ENCODE results near the gene RDH11.
A peak's percentile ranks its signal among the peaks of the same experiment; 100 is the strongest.
"Not testable (repeated sequence)": the region's sequence is repeated elsewhere in the genome, so short reads cannot be mapped to it uniquely, and the experiment has no call there.

RDH11 gene, protein sequence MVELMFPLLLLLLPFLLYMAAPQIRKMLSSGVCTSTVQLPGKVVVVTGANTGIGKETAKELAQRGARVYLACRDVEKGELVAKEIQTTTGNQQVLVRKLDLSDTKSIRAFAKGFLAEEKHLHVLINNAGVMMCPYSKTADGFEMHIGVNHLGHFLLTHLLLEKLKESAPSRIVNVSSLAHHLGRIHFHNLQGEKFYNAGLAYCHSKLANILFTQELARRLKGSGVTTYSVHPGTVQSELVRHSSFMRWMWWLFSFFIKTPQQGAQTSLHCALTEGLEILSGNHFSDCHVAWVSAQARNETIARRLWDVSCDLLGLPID

DNA sequence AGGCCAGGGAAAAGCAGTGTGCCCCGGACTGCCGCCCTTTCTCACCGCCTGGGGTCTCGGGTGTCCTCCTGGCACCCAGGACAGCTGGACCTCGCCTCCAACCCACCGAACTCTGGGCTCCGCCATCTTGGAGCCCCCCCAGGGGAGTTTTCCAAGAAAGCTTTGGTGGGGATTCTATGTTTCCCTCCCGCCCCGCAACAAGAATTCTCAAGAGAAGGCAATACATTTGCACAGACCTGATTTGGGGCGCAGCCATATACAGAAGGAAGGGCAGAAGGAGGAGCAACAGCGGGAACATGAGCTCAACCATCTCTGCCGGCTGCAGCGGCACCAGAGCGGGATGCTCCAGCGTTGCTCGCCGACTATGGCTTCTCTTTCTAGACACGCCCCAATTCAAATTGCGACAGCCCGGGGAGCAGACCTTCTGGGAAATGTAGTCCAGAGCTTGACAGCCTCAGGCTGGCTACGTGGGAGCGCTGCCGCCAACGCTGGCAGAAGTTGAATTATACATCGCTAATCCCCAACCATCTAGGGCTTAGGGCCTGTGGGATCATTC lies at the start of gene RDH11:
Gene RDH11, minus strand, starts transcription at position 371 of the 556 bp plus-strand sequence. Its CDS starts 61 bp downstream, at position 310.
- peak; percentile 63 to 72 for DNase-seq (ENCODE audit: low read depth in 2 of 2)

DNA sequence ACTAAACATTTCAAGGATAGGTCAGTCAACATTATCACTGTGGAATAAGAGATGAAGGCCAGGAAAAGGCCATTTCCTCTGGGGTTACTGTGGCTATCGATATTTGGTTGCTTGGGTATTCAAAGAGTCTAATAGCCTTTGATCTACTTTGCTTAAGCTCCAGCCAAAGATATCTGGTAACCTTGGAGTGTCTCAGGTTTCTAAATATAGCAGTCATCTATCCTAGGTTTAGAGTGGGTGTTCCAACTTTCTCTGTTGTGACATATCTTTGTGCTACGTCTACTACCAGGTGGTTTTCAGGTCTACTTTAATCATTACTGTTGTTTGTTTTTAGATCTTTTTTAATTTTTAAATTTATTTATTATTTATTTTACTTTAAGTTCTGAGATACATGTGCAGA lies 48.5 kb upstream of the RDH11 start:
- DNase-seq (ENCODE audit: low read depth in 2 of 2): no peak

DNA sequence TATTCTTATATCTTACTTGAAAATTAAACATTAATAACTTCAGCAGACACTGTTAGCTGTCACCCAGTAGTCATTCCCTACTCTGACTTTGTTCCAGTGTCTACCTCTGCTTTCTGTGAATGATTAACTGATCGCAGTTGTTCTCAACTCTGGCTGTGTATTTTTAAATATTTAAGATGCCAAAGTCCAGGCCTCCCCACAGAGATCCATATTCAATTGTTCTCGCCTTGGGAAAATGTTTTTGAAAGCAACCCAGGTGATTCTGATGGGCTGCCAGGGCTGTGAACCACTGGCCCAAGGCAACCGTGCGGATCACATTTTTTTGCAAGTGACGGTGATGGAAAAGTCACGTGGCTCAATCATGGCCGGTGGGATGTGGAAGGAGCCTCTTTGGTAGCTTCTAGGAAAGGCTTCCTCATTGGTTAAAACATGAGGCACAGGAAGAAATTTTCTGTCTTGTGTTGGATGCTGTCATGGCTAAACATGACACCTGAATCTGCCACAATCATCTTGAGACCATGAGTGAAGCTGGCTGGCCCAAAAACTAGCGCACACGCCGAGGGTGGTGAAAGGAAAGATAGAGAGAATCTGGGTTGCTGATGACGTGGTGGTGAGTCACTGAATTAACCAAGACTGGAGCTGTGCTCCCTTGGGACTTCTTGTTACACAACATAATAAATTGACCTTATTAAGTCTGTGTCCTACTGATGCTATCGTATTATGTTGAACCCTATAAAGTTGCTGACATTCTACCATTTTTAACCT lies 43.4 kb upstream of the RDH11 start:
- peak in 1 of 2 donors; percentile 2 for DNase-seq (ENCODE audit: low read depth in 2 of 2)

DNA sequence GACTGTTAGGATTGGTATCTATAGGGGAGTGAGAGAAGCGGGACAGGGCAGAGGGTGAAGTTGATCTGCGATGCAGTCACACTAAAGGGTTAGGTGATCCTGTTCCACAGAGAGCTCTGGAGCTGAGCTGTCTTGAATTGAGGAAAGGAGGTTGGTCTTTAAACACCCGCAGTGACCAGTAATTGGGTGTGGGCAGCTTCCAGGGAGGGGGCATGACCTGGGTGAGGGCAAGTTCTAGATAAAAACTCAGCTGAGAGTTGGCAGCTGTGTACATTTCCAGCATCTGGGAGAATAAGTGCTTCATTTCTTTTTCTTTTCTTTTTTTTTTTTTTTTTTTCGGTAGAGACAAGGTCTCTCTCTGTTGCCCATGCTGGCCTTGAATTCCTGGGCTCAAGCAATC lies 41.2 kb upstream of the RDH11 start:
- DNase-seq (ENCODE audit: low read depth in 2 of 2): no peak

DNA sequence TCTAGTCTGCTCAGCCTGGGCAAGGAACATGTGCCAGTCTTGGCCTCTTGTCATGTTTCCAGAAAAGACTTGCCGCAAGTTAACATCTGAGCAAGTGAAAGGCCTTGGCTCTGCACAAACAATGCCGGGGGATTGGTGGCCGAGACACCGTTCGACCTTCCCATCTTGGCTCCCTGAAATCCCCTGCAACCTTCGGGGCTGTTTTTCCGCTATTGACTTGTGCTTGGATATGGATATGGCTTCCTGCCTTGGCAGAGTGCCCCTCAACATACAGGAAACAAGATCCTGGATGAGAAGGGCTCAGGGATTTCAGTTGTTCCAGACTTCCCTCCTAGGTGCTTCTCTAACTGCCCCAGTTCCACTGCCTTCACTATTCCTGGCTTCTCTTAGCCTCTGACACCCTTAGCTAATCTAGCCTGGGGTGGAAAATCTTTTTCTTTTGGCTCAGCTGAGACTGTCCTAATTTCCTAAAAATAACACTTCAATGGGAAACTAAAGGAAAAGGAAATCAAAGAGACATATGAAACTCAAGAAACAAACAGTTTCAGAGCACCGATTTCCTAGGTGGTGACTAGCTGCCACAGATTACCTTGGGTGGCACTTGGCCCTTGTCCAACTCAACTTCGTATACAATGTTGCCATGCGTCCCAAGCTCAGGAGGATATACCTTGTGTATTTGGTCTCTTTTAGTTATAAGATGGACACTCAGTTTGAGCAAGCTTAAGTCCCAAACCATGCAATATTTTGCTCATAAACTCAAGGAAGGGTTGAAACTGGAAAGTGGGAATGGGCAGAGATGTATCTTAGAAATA lies 40.0 kb upstream of the RDH11 start:
- no peak for DNase-seq (ENCODE audit: low read depth in 2 of 2)

DNA sequence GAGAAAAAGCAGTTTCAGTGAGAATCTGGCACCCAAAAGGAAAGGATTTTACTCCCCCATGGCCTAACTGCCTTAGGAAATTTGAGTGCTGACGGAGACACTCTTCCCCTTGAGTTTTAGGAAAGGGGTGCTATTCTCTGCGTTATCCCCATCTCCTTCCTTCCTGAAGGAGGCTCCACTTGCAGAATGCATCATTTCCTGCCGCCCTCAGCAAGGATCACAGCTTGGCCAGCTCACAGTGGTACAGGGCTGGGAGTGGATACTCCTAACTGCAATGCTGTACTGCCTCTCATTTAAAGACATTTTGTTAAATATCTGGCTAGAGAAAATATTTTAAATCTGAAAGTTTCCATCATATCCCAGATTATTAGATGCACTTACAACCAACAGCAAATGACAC lies 39.1 kb upstream of the RDH11 start:
- DNase-seq (ENCODE audit: low read depth in 2 of 2): no peak

DNA sequence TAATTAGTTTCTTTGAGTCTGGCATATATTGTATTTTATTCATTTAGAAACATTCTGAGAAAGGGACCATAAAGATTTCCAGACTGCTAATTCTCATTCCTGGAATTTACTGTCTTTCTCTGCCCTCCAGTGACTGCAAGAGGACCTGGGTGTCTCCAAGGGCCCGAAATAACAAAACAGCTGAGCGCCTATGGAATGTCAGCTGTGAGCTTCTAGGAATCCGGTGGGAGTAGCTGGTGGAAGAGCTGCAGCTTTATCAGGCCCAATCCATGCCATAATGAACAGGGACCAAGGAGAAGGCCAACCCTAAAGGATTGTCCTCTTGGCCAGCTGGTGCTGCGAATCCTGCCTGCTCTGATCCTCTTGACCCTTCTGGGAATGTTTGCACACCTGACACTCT lies 38.1 kb upstream of the RDH11 start:
- no peak for DNase-seq (ENCODE audit: low read depth in 2 of 2)

DNA sequence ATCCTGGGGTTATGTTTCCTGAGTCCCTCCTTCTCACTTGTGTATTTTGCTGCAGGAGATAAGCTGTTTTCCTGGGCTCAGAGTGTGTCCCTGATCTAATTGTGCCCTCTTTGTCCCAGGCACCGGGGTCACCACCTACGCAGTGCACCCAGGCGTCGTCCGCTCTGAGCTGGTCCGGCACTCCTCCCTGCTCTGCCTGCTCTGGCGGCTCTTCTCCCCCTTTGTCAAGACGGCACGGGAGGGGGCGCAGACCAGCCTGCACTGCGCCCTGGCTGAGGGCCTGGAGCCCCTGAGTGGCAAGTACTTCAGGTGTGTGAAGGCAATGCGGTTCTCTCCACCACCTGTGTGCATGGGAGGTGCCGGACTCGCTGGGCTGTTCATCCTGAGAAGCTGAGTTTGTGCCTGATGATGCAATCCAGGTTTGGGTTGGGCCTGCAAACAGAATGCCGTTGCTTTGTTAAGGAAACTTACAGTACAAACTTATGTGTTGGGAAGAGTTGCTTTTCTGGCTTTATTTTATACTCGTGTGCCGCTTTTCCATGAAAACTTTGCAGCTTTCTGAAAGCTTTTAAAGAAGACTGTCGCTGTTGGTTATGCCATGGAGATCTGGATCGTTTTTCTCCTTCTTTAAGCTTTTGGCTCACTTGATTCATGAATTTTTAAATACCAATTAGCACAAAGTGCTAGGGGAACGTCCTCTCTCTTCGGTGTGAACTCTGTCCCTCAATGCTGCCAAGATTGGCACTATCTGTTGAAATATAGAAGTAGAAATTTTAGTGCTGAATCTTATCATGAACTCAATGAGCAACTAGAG lies 33.7 kb upstream of the RDH11 start:
- DNase-seq (ENCODE audit: low read depth in 2 of 2): no peak

DNA sequence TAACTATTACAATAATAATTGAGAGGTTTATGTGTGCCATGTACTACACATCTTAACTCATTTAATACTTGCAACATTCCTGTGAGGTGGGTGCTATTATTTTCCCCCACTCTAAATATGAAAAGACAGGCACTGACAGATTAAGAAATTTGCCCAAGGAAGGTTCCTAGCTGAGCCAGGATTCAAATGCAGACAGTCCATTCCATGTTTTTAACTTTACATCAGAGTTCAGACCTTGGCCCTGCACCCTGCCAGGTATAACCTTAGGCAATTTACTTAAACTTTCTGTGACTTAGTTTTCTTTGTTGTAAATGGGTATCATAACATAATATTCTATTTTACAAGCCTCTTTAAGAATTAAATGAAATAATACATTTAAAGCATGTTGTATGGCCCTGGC lies 32.7 kb upstream of the RDH11 start:
- DNase-seq (ENCODE audit: low read depth in 2 of 2): no peak

DNA sequence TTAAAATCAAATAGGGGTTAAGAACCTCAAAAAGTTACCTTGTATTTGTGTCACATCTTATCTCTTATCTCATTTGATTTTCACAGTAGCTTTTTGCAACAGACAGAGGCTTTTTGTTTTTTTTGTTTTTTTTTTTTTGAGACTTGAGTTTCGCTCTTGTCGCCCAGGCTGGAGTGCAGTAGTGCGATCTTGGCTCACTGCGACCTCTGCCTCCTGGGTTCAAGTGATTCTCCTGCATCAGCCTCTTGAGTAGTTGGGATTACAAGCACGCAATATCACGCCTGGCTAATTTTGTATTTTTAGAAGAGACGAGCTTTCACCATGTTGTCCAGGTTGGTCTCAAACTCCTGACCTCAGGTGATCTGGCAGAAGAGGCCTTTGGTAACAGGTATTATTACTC lies 31.8 kb upstream of the RDH11 start:
- no peak for DNase-seq (ENCODE audit: low read depth in 2 of 2)

DNA sequence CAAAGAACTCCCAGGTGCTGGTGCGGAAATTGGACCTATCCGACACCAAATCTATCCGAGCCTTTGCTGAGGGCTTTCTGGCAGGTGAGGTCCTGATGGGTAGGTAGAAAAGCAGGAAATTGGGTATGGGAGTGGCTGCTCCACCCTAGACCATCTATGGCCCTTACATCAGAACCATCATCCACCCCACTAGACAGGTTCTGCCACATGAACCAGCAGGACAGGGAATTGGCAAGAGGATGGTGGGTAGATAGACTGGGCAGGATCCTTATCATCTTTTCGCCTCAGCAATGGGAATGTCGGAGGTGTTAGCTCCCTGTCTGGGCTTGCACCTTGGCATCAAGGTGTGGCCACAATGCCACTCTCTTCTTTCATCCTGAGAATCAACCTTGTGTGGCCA lies 29.6 kb upstream of the RDH11 start:
- no peak for DNase-seq (ENCODE audit: low read depth in 2 of 2)

DNA sequence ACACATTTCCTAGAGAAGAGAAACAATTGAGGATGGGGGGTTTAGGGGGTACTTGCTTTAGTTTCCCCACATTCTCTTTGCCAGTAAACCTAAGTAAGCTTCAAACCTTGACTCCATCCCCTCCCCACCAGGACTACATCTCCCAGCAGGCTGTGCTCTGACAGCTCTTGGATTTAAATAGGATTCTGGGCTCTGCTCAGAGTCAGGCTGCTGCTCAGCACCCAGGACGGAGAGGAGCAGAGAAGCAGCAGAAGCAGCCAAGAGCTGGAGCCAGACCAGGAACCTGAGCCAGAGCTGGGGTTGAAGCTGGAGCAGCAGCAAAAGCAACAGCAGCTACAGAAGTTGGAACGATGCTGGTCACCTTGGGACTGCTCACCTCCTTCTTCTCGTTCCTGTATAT lies 26.7 kb upstream of the RDH11 start:
- no peak for DNase-seq (ENCODE audit: low read depth in 2 of 2)

DNA sequence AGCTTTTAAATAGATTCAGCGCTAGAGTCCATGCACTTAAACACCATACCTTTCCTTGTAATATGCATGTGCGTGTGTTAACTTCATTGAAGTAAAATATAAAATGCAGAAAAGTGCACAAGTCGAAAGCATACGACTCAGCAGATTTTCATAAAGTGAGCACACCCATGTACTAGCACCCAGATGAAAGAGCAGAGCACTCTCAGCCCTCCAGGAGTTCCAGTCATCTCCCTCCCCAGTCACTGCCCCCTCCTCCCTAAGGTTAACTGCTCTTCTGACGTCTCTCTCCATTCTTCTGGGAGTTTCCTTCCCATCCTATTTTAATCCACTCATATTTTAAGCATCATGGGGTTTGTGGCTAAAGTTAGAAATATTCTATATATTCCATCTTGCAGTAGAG lies 26.3 kb upstream of the RDH11 start:
- no peak for DNase-seq (ENCODE audit: low read depth in 2 of 2)

DNA sequence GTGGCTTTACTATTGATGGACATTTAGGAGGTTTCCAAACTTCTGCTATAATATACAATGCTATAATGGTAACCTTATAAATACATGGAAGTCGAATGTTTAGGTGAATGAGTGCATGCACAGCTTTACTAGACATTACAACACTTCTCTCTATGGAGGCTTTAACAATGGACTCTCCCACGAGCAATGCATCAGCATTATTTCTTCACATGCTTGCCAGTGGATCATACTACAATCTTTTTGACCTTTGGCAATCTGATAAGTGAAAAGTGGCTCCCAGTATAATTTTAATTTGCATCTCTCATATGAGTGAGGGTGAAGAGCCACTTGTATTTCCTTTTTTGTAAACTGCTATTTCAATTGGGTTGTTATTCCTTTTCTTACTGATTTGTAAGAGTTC lies 24.3 kb upstream of the RDH11 start:
- no peak for DNase-seq (ENCODE audit: low read depth in 2 of 2)

DNA sequence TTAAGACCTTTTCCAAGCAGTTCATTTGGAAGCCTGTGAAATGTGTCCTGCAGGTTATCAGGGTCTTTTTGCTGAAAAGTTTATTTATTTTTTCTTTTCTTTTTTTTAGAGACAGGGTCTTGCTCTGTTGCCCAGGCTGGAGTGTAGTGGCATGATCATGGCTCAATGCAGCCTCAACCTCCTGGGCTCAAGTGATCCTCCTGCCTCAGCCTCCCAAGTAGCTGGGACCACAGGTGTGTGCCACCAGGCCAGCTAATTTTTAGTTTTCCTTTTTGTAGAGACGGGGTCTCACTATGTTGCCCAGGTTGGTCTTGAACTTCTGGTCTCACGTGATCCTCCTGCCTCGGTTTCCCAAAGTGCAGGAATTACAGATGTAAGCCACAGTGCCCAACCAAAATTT lies 23.8 kb upstream of the RDH11 start:
- not testable (repeated sequence) for DNase-seq (ENCODE audit: low read depth in 2 of 2)

DNA sequence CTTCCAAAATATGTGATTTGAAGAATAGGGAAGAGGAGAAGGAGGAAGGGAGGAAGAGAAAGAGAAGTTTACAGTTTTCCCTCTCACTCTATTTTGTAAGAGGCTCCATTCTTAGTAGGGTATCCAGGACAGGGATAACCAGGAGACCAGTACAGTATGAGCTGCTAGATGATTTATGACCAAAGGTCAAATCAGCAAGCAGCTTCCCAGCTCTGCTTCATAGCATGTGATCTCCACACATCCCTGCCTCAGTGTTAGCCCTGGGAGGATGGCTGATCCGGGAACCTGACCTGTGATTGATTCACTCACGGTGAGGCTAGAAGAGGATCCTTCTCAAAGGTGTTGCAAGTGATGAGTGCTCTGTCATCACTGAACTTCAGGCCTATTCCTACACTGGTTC lies 22.7 kb upstream of the RDH11 start:
- DNase-seq (ENCODE audit: low read depth in 2 of 2): no peak

DNA sequence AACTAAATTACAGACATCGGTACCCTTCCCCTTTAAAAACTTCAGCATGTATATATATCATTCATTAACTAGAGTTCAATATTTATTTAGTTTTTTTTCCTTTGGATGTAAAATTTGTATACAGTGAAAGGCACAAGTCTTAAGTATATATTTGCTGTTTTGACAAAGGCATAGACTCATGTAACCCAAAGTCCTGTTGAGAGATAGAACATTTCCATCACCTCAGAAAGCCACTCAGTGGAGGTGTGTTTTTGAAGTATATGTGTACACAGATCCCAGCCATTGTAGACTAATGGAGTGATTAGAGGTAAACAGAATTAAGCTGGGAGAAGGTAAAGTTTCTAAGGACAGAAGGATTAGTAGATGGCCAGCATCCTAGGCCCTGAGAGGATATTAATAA lies 21.5 kb upstream of the RDH11 start:
- DNase-seq (ENCODE audit: low read depth in 2 of 2): no peak

DNA sequence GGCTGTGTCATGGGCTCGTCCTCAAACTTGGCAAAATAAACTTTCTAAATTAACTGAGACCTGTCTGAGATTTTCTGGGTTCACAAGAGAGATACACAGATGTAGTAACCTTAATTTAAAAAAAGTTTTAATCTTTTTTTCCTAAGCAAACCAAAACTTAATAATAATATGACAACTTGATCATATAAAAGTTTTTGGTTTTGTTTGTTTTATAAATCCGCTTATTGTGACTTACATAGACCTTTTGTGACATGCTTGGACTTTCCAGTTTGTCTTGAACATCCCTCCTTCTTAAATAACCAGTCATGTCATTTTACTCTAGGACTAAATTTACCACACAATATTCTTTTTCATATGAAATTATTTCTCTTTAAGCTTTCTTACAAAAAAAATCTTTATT lies 14.6 kb upstream of the RDH11 start:
- no peak for DNase-seq (ENCODE audit: low read depth in 2 of 2)

DNA sequence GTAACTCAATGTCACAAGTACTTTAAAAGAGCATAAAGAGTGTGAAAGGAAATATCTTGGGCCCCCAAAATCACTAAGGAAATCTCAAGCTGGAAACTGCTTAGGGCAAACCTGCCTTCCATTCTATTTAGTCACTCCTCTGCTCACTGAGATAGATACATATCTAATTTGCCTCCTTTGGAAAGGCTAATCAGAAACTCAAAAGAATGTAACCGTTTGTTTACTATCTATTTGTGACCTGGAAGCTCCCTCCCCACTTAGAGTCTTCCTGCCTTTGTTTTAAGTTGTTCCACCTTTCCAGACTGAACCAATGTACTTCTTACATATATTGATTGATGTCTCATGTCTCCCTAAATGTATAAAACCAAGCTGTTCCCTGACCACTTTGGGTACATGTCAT lies 14.2 kb upstream of the RDH11 start:
- DNase-seq (ENCODE audit: low read depth in 2 of 2): not testable (repeated sequence)

DNA sequence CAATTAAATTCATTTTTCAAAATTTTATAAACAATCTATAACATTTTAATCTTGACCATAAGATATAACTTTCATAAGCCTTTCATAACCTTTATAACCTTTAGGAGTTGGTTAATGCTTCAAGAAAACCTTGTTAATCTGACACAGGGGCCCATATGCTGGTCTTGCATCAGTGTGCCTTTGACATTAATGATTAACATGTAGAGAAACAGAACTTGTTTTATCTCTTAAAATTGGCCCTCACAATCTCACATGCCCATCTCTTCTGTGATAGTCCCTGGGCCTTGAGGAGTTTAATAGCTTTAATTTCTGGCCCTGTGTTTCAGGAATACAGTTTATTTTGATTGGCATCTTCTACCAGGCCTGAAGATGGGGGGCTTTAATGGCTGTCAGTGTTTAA lies 13.8 kb upstream of the RDH11 start:
- not testable (repeated sequence) for DNase-seq (ENCODE audit: low read depth in 2 of 2)

DNA sequence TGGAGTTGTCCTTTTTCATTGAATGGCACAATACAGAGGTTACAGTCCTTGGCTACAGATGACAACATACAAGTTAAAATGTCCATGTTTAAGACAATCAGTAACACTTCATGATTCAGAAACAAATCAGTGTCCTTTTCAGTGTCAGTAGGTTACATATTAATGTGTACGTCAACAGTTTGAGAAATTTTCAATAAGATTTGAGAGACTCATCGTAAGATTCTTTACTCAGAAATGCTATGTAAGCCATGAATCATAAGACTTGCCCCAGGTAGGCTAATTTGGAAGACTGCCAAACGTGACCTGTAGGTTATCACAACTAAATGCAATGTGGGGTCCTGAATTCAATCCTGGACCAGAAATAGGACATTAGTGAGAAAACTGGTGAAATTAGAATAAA lies 9.6 kb upstream of the RDH11 start:
- no peak for DNase-seq (ENCODE audit: low read depth in 2 of 2)
